NCI-H82 treated with DMSO at 0.1 percent for 48 hours (cell line): ENCODE data around the gene MMP10.

Experiments used
- DNase-seq: peaks from one replicate; lab custom pipeline; 2025; ENCODE audit not compliant: unreplicated experiment; lab: John Stamatoyannopoulos, UW

Gene MMP10

GRCh38 chr11:102780491-102780918 lies at the start of gene MMP10:
MMP10 (minus strand) TSS chr11:102780628; CDS start chr11:102780591, 37 bp downstream.
- DNase-seq: peak; percentile 7

GRCh38 chr11:102829316-102830000 lies 49.0 kb upstream of the MMP10 start:
- peak; percentile 17 for DNase-seq

- no peak for DNase-seq
These were observed 44.1 kb upstream of the MMP10 start for GRCh38 chr11:102824556-102824955.

- no peak for DNase-seq
These were observed 39.1 kb upstream of the MMP10 start for GRCh38 chr11:102819491-102819890.

- no peak for DNase-seq
These were observed 33.1 kb upstream of the MMP10 start for GRCh38 chr11:102813484-102813883.

- no peak for DNase-seq
These were observed 31.8 kb upstream of the MMP10 start for GRCh38 chr11:102812188-102812587.

- peak; percentile 4 for DNase-seq
These were observed 30.7 kb upstream of the MMP10 start for GRCh38 chr11:102810950-102811660.

- DNase-seq: no peak
These were observed 29.5 kb upstream of the MMP10 start for GRCh38 chr11:102809971-102810370.

GRCh38 chr11:102807921-102808320 lies 27.5 kb upstream of the MMP10 start:
- DNase-seq: no peak

GRCh38 chr11:102806296-102806695 lies 25.9 kb upstream of the MMP10 start:
- no peak for DNase-seq

- no peak for DNase-seq
These were observed 21.9 kb upstream of the MMP10 start for GRCh38 chr11:102802341-102802740.

GRCh38 chr11:102800767-102801166 lies 20.3 kb upstream of the MMP10 start:
- no peak for DNase-seq

- no peak for DNase-seq
These were observed 19.4 kb upstream of the MMP10 start for GRCh38 chr11:102799681-102800340.

- no peak for DNase-seq
These were observed 17.8 kb upstream of the MMP10 start, which contains the start of gene MMP1 for GRCh38 chr11:102798012-102798746. MMP1 (minus strand) TSS chr11:102798160; CDS start chr11:102798092, 68 bp downstream.

- peak; percentile 52 for DNase-seq
These were observed 14.0 kb upstream of the MMP10 start for GRCh38 chr11:102794382-102794781.

- DNase-seq: peak; percentile 89
These were observed 13.4 kb upstream of the MMP10 start for GRCh38 chr11:102793677-102794290.

- peak; percentile 15 for DNase-seq
These were observed 12.2 kb upstream of the MMP10 start for GRCh38 chr11:102792604-102793003.

GRCh38 chr11:102791271-102792036 lies 11.0 kb upstream of the MMP10 start:
- DNase-seq: no peak

GRCh38 chr11:102788334-102788995 lies 8.0 kb upstream of the MMP10 start:
- no peak for DNase-seq
